GM23248 (cell line): ENCODE results near the gene RBMS3.

Experiments
- EZH2 ChIP-seq: fragments of 200-600 bp; sonication (generic); IDR thresholded peaks from 2 replicates; pipeline ENCODE4 v1.6.1; 2018; ENCODE audit warnings: antibody characterized with exemption, mild to moderate bottlenecking; ENCODE audit not compliant: insufficient read depth, poor library complexity, severe bottlenecking
- EZH2phosphoT487 ChIP-seq: fragments of 200-600 bp; sonication (generic); IDR thresholded peaks from 2 replicates; pipeline ENCODE4 v1.6.1; 2018; ENCODE audit warnings: antibody characterized with exemption, moderate library complexity, mild to moderate bottlenecking, low read depth; ENCODE audit not compliant: insufficient read depth

DNA sequence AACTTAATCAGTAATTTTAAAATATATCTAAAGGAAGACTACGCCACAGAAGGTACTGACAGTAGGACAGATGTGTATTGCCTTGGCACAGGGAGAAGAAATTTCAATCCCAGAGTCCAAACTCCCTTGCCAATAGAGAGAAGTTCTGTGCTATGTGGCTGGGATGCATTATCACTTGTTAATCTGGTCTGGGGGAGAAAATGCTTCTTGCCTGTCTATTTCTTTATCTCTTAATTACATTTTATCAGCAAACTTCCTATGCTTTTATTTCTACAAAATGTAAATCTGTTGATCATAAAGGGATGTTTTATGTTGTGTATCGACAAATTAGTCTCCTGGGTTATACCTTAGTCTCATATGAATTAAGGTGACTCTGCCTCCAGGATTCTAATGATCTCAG, 21.7 kb downstream of the RBMS3 start:
- TF ChIP-seq EZH2 (no peak), EZH2phosphoT487 (no peak)
